ENCODE results near the gene RBM46.

Gene RBM46, protein sequence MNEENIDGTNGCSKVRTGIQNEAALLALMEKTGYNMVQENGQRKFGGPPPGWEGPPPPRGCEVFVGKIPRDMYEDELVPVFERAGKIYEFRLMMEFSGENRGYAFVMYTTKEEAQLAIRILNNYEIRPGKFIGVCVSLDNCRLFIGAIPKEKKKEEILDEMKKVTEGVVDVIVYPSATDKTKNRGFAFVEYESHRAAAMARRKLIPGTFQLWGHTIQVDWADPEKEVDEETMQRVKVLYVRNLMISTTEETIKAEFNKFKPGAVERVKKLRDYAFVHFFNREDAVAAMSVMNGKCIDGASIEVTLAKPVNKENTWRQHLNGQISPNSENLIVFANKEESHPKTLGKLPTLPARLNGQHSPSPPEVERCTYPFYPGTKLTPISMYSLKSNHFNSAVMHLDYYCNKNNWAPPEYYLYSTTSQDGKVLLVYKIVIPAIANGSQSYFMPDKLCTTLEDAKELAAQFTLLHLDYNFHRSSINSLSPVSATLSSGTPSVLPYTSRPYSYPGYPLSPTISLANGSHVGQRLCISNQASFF

DNA sequence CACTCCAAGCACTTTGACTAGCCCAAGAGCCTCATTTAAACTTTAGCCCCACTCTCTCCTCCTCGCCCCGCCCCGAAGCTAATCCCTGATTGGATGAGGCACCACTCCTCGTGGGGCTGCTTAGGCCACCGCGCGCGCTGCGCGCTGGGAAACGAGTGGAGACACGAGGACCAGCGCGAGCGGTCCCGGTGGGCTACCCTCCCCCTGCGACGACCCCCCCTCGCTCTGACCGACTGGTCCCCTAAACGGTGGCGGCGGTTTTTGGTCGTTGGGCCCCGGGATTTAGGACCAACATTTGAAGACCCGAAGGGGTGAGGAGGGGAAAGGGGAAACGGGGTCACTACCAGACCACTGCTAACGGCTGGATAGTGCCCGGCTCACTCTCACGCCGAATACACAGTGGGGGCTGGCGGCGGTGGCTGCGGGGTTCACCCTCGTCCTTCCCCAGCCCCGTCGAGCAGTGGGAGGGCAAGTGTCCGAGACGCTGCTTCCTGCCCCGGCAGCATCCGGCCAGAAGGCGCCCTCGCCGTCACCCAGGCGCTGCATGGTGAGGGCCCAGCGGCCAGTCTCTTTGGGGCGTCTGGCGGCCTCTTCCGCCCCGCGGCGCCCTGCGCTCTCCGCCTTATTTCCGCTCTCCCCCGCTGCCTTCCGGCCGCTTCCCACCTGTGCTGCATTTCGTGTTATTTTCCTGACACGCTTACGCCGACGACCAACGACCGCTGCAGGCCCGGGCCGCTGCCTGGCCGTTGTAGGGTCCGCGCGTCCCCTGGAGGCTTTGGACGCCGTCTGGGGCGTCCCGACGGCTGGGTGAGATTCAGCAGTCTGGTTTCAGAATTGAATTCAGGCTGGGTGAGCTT, at the start of gene RBM46:
Gene RBM46 (plus strand): TSS at position 147 of the 857 bp plus-strand sequence. CDS start 15,481 bp downstream, outside the sequence.
- DNase-seq = no peak

DNA sequence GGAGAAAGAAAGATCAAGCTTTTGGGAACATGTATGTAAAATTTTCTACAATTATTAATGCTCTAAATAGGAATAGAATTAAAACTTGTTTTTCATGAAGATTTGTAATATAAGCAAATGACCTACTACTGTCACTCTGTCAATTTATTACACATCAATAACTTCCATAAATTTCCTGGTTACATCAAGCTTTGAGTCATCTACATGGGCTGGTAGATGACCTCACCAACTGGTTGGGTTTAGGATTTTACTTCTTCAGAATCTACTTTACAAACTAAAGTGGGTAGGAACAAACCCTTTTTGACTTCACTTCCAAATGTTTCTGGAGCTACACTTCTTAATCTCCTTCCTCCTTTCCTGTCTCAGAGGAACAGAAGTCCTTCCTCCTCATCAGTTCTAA, 49.3 kb upstream of the RBM46 start:
- no peak for DNase-seq

DNA sequence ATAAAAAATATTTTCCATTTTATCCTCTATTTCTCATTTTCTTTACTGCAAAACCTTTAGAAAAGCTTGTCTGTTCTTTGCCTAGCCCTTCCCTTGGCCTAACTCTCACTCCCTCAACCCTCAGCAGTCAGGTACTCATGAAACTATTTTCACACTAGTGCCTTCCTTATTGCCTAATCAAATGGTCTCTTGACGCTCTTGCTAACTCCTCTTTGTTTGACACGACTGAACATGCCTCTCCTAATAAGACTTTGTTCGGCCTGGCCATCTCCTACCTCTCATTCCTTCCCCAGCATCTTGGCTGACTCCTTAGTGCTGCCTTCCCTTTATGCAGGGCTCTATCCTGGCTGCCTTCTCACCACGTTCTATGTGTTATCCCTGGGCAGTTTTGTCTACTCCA, 48.4 kb upstream of the RBM46 start:
- DNase-seq = no peak

DNA sequence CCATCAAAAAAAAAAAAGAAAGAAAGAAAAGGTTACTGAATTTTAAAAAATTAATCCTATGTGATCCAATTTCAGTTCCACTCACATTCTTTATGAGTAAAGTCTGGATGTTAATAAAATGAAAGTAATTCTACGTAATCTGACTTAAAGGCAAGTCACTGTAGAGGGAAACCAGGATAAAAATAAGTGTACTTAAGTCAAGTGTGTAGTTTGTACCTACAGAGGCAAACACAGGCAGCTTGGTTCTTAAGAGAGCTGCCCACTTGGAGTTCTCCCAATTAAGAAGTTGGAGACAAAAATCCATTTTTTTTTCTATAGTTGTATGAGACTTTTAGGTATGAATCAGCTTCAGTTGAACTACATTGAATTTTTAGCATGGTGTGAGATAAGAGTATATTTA, 44.3 kb upstream of the RBM46 start:
- no peak for DNase-seq

DNA sequence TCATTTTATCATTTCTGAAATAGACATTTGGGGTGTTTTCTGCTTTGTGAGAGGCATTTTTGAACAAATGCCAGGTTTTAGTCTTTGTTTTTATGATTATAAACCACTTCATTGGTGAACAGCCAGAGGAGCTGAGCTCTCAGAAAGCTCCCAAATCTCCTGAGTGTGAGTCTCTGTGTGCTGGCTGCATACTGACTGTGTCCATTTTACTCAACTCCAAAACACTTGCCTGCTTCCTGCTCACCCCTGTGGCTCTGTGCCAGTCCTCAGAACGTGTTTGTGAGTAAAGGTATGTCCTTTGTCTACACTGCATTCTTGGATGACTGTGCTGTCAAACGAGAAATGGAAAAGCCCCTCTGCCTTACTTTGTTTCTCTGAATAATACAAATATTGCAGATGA, 42.6 kb upstream of the RBM46 start:
- no peak for DNase-seq

DNA sequence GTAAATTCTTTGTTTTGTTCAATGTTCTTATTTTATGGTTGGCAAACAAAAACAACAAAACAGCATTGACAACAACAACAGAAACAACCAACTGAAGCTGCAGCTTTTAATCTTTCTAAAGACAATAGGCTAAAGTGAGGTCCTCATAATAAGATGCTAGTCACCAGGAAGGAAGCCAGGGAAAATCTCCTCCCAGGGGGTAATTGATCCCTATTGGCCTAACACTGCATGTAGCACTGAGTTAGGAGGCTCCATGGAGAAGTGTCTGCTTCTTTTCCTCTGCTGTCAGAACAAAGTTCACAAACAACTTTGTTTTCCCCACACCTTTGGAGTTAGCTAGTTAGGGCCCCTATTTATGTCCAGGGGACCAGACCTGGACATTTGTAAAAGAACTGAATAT, 42.0 kb upstream of the RBM46 start:
- DNase-seq = no peak

DNA sequence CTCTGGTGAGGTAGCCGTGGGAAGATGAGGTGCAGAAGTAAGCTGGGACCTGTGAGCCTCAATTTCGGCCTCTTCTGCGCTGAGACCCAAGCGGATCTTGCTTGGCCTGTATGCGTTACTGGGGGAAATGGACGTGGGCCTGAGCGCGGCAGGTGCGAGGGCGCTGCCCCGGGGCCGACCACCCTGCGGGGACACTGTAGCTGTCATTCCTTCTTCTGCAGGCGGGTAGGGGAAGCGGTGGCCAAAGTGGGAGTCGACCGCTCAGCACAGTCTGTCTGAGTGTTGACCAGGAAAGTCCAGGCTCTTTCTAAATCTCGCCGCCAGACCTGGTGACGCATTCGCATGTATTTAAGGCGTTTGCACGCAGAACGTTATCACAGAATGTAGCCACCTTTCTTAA, 40.6 kb upstream of the RBM46 start:
- DNase-seq = no peak

DNA sequence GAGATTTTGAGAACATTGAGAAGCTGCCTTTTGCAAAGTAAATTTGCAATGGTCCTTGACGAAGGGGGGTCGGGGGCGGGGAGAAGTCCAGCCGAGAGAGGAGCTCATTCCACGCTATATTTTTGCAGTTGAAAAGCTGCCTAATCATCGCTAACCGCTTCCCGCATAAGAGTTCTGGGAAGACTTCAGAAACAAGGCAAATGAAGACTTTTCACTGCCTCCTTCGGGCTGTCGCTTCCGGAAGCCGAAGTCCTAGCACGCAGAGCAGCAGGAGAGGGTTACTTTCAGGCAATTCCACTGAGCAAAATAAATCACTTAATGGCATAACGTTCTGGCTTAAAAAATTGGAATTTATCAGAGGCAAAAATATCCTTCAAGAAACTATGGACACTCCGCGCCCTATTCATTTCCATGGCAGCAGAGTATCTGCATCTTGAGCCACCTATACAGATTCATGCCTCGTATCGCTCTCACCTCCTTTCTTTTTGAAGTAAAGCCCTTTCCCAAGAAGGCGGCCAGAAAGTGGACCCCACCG, 39.9 kb upstream of the RBM46 start:
- DNase-seq = no peak

DNA sequence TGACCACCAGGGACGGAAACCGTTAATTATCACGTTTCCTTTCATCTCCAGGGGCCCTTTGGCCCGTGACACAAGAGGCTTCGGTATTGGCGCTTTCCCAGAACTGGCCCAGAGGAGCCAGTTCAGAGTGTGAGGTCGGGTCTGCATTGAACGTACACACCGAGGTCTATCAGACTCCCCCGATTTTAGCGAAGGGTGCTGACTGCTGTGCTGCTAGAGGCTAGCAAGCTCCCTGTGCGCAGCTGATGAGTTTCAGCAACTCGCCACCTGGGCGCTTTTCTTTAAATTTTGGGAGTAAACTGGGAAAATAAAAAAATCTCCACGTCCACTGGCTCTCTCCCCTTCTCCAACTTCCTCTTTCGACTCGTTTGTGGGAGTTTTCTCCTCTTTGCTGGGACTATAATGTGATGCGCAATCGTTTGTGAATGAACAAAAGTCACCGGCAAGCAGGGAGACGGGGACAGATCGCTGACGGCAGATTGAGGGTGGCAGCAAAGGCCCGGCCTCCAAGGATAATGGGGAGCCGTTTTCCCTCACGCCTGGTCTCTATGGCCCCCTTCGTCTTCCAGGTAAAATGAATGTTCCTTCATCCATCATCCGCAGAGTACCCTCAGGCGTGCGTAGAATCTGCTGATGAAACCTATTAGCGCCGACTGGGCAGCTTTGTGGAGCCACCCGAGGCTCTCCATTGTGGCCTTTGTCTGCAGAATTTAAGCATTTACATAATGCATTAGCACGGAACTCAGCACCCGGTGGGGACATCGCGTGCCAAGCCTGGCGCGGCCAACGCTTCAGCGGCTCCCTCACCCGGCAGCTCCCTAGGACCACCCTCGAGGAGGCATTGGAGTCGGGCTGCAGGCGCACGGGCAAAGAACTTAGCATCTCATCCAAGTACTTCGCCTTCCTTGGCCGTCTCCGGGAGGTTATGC, 38.9 kb upstream of the RBM46 start:
- no peak for DNase-seq

DNA sequence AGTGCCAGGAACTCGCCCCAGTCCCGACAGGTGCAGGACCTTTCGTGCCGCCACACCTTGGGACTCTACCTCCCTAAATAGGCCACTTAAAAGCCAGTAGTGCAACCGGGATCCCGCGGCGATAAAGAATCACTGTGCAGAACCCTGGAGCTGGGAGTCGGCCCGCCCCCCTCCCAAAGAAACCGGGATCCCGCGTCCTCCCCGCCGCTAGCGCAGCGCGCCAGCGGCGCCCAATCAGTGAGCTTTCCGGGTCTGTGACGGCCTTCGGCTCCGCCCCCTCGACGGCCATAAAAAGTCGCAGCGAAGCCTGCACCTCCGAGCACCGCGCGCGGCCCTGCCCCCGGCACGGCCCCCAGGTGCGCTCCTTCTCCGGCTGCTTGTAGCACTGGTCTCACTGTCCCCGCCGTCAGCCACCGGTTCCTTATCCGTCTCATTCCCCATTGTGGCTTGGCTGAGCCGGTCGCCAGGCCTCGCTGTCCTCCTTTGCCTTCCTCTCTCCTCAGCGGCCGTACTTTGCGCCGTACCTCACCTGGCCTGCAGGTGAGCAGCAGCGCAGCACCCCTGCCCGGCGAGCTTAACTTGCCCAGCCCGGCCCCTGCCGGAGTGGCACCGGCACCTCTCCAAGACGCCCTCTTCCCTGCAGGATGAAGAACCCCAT, 37.3 kb upstream of the RBM46 start, which contains the start of gene LRAT:
Gene LRAT (plus strand): TSS at position 318 of the 658 bp plus-strand sequence. CDS start 327 bp downstream, at position 645.
- DNase-seq = no peak

DNA sequence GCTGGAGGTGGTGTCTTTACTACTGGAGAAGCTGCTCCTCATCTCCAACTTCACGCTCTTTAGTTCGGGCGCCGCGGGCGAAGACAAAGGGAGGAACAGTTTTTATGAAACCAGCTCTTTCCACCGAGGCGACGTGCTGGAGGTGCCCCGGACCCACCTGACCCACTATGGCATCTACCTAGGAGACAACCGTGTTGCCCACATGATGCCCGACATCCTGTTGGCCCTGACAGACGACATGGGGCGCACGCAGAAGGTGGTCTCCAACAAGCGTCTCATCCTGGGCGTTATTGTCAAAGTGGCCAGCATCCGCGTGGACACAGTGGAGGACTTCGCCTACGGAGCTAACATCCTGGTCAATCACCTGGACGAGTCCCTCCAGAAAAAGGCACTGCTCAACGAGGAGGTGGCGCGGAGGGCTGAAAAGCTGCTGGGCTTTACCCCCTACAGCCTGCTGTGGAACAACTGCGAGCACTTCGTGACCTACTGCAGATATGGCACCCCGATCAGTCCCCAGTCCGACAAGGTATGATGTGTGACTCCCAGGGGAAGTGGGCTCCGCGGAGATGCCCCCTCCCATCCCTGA, 36.6 kb upstream of the RBM46 start:
- DNase-seq = no peak

DNA sequence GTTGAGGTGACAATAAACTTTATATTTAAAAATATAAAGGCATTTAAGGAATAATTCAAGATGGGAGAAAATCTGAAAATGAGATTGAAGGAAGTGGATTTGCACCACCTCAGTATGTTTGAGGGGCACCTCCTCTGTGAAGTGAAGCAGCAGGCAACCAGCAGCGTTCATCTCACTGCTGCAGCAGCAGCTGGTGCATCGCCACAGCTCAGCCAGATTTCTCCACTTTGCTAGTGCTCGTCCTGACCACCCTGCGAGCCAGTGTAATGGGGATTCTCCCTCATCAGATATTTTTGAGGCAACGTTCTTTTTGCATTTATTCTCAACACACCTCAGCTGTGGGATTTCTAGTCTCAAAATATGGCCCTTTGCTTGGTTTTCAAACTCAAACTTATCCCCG, 23.4 kb upstream of the RBM46 start:
- DNase-seq = no peak

DNA sequence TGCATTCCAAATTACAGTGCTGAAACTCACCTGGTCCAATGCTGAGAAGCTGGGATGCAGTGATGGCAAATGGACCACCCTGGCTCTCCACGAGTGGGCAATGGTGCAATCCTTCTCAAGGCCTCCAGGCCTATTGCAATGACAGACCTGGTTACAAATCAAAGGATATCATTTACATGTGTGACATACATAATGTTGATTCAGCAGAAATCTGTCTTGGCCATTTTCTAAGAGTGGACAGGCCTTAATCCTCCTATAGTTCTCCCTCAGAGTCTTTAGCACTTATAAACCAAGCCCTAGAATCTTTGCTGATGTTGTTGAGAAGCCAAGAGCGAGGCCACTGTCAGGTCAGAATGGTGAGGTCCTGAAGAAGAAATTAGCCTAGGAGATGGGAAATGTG, 20.2 kb upstream of the RBM46 start:
- DNase-seq = no peak

DNA sequence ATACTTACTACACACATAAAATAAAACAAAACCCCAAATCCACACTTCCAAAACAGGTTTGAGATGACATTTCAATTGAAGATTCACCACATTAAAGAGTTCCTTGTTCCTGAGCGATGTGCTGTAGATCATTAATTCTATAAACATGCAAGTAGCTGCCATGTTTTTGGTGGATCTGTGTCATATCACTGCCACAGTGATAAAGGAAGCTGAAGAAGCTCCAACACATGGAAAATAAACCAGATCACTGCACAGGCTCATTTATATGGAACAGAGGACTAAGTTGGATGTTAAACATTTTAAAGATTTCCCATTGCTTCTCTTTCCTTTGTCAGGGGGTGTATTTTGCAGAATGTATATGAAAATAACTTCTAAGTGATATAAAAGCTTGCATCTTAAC, 2.8 kb upstream of the RBM46 start:
- no peak for DNase-seq

DNA sequence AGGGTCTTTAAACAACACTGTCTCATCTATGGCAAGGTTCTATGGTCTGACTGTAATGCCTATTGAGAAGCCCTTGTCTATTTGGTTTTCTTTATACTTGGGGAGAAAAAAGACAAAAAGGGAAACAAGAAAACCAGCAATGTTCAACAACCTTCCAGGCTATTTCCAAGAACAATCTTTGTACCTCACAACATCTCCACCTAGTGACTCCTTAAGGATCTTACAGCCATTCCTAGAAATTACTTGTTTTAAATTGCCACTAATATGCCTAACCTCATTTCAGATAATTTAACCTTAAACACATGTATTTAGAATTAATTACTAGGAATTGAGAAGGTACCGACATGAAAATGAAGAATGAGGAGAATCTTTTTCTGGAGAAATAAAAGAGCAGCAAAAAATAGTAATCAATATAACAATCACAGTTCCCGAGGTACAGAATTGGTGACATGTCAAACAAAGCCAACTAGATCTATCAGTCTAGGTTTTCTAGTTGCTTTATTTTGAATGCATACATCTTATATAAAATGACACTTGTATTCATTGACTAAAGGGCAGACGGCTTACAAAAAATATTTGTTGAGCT, 1.6 kb upstream of the RBM46 start:
- no peak for DNase-seq

DNA sequence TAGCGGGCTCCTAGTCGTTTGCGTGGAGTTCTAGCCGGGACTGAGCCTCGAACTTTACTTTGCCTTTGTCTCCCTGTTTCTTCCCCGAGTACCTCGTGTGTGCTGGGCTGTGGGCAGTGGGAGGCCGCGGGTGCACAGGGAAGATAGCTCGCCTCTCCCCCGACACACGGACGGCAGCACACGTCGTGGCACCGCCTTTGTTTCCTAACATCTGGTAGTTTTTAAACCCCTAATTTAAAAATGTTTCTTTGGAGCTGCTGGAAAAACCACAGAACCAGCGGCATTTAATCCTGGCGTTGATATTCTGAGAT, 866 bp downstream of the RBM46 start:
- DNase-seq = no peak

DNA sequence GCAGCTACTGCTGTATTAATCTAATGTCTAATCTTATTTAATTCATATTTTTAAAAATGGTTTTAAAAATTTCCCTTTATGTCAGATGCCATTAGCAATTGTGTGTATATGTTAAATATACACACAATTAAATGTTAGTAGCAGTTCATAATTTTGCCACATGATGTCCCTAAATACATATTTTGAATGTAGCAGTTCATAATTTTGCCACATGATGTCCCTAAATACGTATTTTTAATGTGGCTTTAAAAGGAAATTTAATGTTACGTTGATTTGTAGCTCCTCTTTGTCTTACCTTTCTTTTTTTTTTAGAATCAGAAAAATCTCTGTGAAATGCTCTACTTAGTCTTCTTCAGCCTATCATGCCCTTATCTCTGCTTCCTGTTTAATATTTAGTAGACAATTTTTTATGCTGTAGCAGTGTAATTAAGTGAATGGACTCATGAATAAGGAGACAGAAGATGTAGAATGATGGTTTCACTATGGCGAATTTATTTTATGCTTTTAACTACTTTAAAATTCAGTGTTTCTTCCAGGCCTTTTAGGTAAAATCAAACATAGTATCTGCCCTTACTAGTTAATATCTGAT, 26.1 kb downstream of the RBM46 start:
- no peak for DNase-seq

DNA sequence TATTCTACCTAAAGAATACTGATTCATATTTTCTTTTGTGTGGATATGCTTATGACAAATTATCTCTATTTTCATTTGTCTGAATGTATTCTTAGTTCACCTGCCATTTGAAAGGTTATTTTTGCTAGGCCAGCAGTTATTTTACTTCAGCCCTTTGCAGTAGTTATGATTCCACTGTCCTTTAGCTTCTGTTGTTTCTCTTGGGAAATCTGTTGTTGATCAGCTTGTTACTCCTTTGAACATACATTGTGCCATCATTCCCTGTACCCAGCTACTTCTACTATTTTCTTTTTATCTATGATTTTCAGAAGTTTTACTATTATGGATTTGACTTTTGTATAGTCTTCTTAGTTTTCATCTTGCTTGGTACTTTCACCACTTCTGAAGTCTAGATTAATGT, 37.2 kb downstream of the RBM46 start:
- no peak for DNase-seq

DNA sequence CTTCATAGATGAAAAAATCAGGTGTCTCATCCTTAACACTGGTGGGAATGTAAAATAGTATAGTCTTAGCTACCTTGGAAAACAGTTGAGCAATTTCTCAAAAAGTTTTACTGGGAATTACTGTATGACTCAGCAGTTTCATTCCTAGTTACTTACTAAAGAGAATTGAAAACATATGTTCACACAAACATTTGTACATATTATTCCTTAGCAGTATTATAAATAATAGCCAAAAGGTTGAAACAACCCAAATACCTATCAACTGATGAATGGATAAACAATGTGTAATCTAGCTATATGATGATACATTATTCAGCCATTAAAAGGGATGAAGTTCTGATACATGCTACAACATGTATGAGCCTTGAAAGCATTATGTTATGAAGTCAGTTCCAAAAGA, 41.7 kb downstream of the RBM46 start:
- DNase-seq = no peak

DNA sequence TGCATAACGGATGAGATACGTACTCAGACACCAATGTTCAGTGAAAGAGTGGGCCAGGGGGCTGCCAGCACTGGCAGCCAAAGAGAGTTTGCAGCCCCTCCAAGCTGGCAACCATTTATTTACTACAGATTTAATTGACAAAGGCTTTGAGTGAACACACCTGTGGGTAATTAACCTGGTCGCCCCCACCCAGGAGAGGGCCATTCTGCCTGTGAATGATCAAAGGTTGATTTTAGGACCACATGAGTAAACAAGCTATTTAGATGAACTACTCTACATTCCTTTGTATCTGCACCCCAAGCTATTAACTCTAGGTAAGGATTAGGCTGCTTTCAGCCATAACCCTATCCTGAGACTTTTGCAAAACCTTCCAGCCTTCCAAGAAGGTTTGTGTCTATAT, 55.0 kb downstream of the RBM46 start:
- DNase-seq = no peak

DNA sequence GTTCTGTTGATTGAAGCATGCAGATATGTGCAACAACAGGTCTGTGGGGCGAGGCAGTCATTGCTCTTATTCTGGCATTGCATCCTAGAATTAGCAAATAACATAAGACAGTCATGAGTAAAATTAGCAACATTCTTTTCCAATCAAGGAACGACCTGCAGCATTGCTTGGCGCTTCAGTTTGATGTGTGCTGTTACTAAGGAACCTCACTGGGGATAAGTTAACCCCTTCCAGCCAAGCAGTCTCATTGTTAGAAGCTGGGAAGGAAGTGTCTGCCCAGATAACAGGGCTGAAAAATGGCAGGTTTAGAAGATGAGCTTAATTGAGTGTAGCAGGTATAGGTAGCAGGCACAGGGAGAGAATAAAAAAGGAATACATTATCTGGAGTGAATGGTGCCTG, 55.4 kb downstream of the RBM46 start:
- DNase-seq = no peak

All from DMS 273 treated with DMSO at 0.1 percent for 48 hours (cell line).